Gastroesophageal sphincter (tissue), 4 donors: ENCODE data around the gene HHAT. TPM values are rescaled to one million over a fixed set of nuclear protein-coding genes. Genes with fewer than 3 reads are reported as not detected.

Experiments used
- ATAC-seq: fragments of 150-250 bp; one replicate; pipeline ENCODE4 v1.9.1; 2016; ENCODE audit warnings: mild to moderate bottlenecking, moderate library complexity
- H3K27ac ChIP-seq, 4 donors: fragments of 200-600 bp; sonication (generic) in 3 of 4; 1 replicate in 3 of 4; 2 replicates in 1 of 4; pipeline ENCODE4 v1.5.1; 2016 to 2019
- H3K27me3 ChIP-seq: fragments of 200-600 bp; sonication (generic); one replicate; pipeline ENCODE4 v1.5.1; 2019
- H3K36me3 ChIP-seq, 2 donors: fragments of 200-600 bp; sonication (generic); one replicate each; pipeline ENCODE4 v1.5.1; 2019; ENCODE audit warnings: control low read depth in 1 of 2
- H3K4me1 ChIP-seq, 3 donors: fragments of 200-600 bp; sonication (generic); 1 replicate in 2 of 3; 2 replicates in 1 of 3; pipeline ENCODE4 v1.5.1; 2016 to 2019; ENCODE audit warnings: control low read depth in 2 of 3
- H3K4me3 ChIP-seq, 2 donors: fragments of 200-600 bp; sonication (generic); one replicate each; pipeline ENCODE4 v1.5.1; 2019; ENCODE audit warnings: mild to moderate bottlenecking in 1 of 2, moderate library complexity in 1 of 2
- H3K9me3 ChIP-seq, 3 donors: fragments of 200-600 bp; sonication (generic); one replicate each; pipeline ENCODE4 v1.5.1; 2017 to 2019; ENCODE audit warnings: control low read depth in 2 of 3
- CTCF ChIP-seq, 4 experiments: fragments of 200-600 bp in 2 of 4; fragments of 450-650 bp in 2 of 4; sonication (generic) in 1 of 4; IDR thresholded peaks; one replicate each; pipeline ENCODE4 v1.5.1; 2017 to 2019; ENCODE audit warnings: antibody characterized with exemption in 4 of 4, mild to moderate bottlenecking in 2 of 4, moderate library complexity in 2 of 4
- EP300 ChIP-seq: sonication (generic); formaldehyde crosslinking; IDR thresholded peaks from one replicate; pipeline ENCODE4 v1.6.1; 2017; ENCODE audit warnings: antibody characterized with exemption, mild to moderate bottlenecking
- POLR2A ChIP-seq, 2 donors: fragments of 450-650 bp; IDR thresholded peaks; one replicate each; pipeline ENCODE4 v1.6.1; 2017; ENCODE audit warnings: antibody characterized with exemption in 2 of 2, mild to moderate bottlenecking in 2 of 2, moderate library complexity in 1 of 2
- POLR2AphosphoS5 ChIP-seq: sonication (generic); formaldehyde crosslinking; IDR thresholded peaks from one replicate; pipeline ENCODE4 v1.6.1; 2017; ENCODE audit warnings: antibody characterized with exemption
- WGBS, 2 donors: methylation state at CpG; one replicate each; pipeline ENCODE4 v1.1.5; 2018; ENCODE audit warnings: low coverage in 1 of 2; 5-methylcytosine and 5-hydroxymethylcytosine counted together
- total RNA-seq, 4 donors: library from RNA; depleted of rRNA; stranded (reverse); fragments of >200 nt; gene quantifications; one replicate each; pipeline ENCODE4 v1.1.0, GENCODE V29; 2016

HHAT gene
- total RNA-seq, 4 donors from 2014 or later: 1.2 to 2.4 (median 1.9) TPM

GRCh38 chr1:210688512-210689234, 360.0 kb downstream of the HHAT start:
- peak; percentile 54 for ATAC-seq
- Histone ChIP-seq H3K4me3 (no peak overlapping the region), H3K4me1 (no peaks in the 10 kb centered on the region), H3K36me3 (no peaks in the 10 kb centered on the region), H3K27ac (no peak overlapping the region), H3K27me3 (no peaks in the 10 kb centered on the region), H3K9me3 (no peaks in the 10 kb centered on the region)
- no peak for TF ChIP-seq POLR2A (IDR thresholded peaks at IDR 0.05)
- no peak for TF ChIP-seq POLR2AphosphoS5
- no peak for TF ChIP-seq CTCF (IDR thresholded peaks at IDR 0.05)
- TF ChIP-seq EP300: no peak
- no CpG with 5 or more reads among the region's 1 CpG for WGBS, 2 donors

- H3K27ac ChIP-seq: no peak overlapping the region
- no peaks in the 10 kb centered on the region for H3K27me3 ChIP-seq
- no peak overlapping the region for H3K4me3 ChIP-seq
- 60 to 100% methylated on average over 1 of the region's 3 CpGs for WGBS, 2 donors
- H3K36me3 ChIP-seq: no peaks in the 10 kb centered on the region
- TF ChIP-seq POLR2A (IDR thresholded peaks at IDR 0.05): no peak
- TF ChIP-seq EP300: no peak
- no peak for TF ChIP-seq POLR2AphosphoS5
- TF ChIP-seq CTCF (IDR thresholded peaks at IDR 0.05): no peak
- no peak for ATAC-seq
- H3K4me1 ChIP-seq: no peaks in the 10 kb centered on the region
- no peaks in the 10 kb centered on the region for H3K9me3 ChIP-seq
These were observed 361.1 kb downstream of the HHAT start for GRCh38 chr1:210689826-210690225.

- TF ChIP-seq CTCF (IDR thresholded peaks at IDR 0.05) (no peak), POLR2A (IDR thresholded peaks at IDR 0.05) (no peak)
- H3K27me3 ChIP-seq: no peaks in the 10 kb centered on the region
- WGBS, 2 donors: 84 to 100% methylated on average over 2 to 3 of the region's 5 CpGs
These were observed 361.5 kb downstream of the HHAT start for GRCh38 chr1:210690236-210690635.

GRCh38 chr1:210691039-210691610, 362.4 kb downstream of the HHAT start:
- TF ChIP-seq POLR2AphosphoS5: no peak
- TF ChIP-seq CTCF (IDR thresholded peaks at IDR 0.05): no peak
- TF ChIP-seq EP300: no peak
- TF ChIP-seq POLR2A (IDR thresholded peaks at IDR 0.05): no peak
- no peaks in the 10 kb centered on the region for H3K36me3 ChIP-seq
- no peak overlapping the region for H3K27ac ChIP-seq
- WGBS, 2 donors: 81 to 85% methylated on average over 6 of the region's 6 CpGs
- H3K4me3 ChIP-seq: no peak overlapping the region
- no peak for ATAC-seq
- no peaks in the 10 kb centered on the region for H3K4me1 ChIP-seq
- no peaks in the 10 kb centered on the region for H3K27me3 ChIP-seq
- no peaks in the 10 kb centered on the region for H3K9me3 ChIP-seq

More at GRCh38 chr1:210690236-210690635, 361.5 kb downstream of the HHAT start:
- Histone ChIP-seq H3K36me3 (no peaks in the 10 kb centered on the region), H3K27ac (no peak overlapping the region), H3K9me3 (no peaks in the 10 kb centered on the region), H3K4me3 (no peak overlapping the region), H3K4me1 (no peaks in the 10 kb centered on the region)
- ATAC-seq: no peak

GRCh38 chr1:210692796-210693195, 364.1 kb downstream of the HHAT start:
- ATAC-seq: no peak
- H3K27ac ChIP-seq: no peak overlapping the region
- no peaks in the 10 kb centered on the region for H3K4me1 ChIP-seq
- H3K9me3 ChIP-seq: no peaks in the 10 kb centered on the region
- 95 to 100% methylated on average over 1 to 6 of the region's 7 CpGs for WGBS, 2 donors
- TF ChIP-seq POLR2A (IDR thresholded peaks at IDR 0.05) (no peak), POLR2AphosphoS5 (no peak), CTCF (IDR thresholded peaks at IDR 0.05) (no peak), EP300 (no peak)
- no peaks in the 10 kb centered on the region for H3K36me3 ChIP-seq
- H3K27me3 ChIP-seq: no peaks in the 10 kb centered on the region
- no peak overlapping the region for H3K4me3 ChIP-seq
